ENCODE results near the gene GP1BA.

GRCh38 chr17:4967539-4968485 is 35.7 kb downstream of the GP1BA start, which contains the start of gene SPAG7:
- TF ChIP-seq CTCF (IDR thresholded peaks at IDR 0.05), result no peak
- TF ChIP-seq POLR2A (IDR thresholded peaks at IDR 0.05), result peak in 1 of 4 donors; percentile 43
- TF ChIP-seq POLR2AphosphoS5 (IDR thresholded peaks at IDR 0.05), result peak; percentile 90 to 95 (median 93)
- peak; percentile 9 for TF ChIP-seq EP300 (IDR thresholded peaks at IDR 0.05)

Data from stomach (tissue), 4 donors.